HG02870 (cell line): ENCODE measurements around the gene ADAR.
A peak's percentile ranks its signal among the peaks of the same experiment; 100 is the strongest.
"Not testable (repeated sequence)": the region's sequence is repeated elsewhere in the genome, so short reads cannot be mapped to it uniquely, and the experiment has no call there.

ENCODE experiments used
- ATAC-seq: cut with Tn5 transposase; IDR thresholded peaks from one replicate; pipeline ENCODE4 v1.9.1; 2021; ENCODE audit warnings: mild to moderate bottlenecking, moderate library complexity; ENCODE audit not compliant: unreplicated experiment

Gene ADAR, protein sequence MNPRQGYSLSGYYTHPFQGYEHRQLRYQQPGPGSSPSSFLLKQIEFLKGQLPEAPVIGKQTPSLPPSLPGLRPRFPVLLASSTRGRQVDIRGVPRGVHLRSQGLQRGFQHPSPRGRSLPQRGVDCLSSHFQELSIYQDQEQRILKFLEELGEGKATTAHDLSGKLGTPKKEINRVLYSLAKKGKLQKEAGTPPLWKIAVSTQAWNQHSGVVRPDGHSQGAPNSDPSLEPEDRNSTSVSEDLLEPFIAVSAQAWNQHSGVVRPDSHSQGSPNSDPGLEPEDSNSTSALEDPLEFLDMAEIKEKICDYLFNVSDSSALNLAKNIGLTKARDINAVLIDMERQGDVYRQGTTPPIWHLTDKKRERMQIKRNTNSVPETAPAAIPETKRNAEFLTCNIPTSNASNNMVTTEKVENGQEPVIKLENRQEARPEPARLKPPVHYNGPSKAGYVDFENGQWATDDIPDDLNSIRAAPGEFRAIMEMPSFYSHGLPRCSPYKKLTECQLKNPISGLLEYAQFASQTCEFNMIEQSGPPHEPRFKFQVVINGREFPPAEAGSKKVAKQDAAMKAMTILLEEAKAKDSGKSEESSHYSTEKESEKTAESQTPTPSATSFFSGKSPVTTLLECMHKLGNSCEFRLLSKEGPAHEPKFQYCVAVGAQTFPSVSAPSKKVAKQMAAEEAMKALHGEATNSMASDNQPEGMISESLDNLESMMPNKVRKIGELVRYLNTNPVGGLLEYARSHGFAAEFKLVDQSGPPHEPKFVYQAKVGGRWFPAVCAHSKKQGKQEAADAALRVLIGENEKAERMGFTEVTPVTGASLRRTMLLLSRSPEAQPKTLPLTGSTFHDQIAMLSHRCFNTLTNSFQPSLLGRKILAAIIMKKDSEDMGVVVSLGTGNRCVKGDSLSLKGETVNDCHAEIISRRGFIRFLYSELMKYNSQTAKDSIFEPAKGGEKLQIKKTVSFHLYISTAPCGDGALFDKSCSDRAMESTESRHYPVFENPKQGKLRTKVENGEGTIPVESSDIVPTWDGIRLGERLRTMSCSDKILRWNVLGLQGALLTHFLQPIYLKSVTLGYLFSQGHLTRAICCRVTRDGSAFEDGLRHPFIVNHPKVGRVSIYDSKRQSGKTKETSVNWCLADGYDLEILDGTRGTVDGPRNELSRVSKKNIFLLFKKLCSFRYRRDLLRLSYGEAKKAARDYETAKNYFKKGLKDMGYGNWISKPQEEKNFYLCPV

DNA sequence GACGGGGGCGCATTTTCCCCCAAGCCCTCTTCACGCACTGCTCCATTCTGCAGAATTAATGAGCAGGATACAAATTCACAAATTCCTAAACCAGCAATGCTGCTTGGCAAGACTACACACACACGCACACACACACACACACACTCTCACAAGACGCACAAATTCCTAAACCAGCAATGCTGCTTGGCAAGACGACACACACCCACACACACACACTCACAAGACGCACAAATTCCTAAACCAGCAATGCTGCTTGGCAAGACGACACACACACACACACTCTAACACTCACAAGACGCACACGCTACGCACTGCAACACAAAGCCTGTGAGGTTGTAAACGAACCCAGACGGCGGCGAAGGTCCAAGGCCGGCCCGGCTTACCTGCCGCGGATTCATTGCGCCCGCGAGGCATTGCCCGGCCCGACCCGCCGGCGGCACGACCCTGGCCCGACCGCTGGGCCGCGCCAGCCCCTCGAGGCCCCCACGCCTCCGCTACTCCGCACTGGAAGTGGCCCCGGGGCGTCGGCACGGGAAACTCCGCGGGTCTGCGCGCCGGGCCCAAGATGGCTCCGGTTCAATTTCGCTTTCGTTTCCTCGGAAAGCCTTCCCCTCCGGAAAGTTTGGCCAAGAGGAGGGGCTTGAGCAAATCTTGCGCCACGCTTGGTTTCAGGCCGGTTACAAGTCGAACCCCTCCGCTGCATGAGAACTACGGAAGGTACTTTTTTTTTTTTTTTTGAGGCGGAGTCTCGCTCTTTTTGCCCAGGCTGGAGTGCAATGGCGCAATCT is at the start of gene ADAR:
ADAR (minus strand) TSS at position 578 of the 788 bp plus-strand sequence; CDS start at position 398, 180 bp downstream.
- ATAC-seq = peak; percentile 63

DNA sequence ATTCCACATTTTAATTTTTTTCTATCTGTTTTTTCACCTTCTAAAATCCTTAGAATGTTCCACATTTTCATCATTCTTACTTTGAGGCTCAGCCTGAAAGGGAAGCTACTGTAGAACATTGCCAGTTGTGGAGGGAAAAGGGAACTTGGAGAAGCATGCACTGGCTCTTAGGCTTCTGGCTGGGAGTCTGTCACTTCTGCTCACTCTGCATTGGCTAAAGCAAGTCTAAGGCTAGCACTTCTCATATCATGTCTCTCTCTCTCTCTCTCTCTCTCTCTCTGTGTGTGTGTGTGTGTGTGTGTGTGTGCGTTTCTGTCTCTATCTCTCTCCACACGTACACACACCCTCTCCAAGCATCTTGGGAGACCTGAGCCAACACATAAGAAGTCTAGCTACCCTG is 49.6 kb upstream of the ADAR start:
- ATAC-seq = no peak

DNA sequence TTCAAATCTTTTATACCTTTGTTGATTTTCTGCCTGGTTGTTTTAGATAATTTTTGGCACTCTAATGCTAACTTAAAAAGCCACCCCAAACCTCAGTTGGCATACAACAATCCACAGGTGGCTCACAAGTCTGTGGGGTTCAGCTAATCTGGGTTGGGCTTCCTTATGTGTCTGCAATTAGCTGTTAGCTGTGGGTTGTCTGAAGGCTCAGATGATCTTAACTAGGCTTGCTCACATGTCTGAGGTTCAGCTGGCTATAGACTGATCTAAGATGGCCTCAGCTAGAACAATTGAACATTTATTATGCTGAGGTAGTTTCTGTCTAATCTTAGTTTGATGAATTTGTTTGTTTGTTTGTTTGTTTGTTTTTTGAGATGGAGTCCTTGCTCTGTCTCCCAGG is 44.9 kb upstream of the ADAR start:
- no peak for ATAC-seq

DNA sequence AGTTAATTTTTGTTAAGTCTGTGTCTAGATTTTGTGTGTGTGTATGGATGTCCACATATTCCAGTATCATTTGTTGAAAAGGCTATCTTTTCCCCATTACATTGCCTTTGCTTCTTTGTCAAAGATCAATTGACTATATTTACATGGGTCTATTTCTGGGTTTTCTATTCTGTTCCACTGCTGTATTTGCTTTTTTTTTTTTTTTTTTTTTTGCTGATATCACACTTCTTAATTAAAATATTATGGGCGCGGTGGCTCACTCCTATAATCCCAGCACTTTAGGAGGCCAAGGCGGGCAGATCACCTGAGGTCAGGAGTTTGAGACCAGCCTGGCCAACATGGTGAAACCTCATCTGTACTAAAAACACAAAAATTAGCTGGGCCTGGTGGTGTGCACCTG is 36.7 kb upstream of the ADAR start:
- not testable (repeated sequence) for ATAC-seq

DNA sequence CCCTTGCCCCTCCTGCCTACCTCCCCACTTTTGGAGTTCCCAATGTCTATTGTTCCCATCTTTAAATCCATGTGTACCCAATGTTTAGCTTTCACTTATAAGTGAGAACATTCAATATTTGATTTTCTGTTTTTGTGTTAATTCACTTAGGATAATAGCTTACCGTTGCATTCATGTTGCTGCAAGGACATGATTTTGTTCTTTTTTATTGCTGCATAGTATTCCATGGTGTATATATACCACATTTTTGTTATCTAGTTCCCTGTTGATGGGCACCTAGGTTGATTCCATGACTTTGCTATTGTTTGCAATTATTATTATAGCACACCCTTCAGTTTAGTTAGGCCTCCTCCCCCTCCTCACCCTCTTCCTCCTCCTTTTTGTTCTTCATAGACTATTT is 33.5 kb upstream of the ADAR start:
- ATAC-seq = no peak

DNA sequence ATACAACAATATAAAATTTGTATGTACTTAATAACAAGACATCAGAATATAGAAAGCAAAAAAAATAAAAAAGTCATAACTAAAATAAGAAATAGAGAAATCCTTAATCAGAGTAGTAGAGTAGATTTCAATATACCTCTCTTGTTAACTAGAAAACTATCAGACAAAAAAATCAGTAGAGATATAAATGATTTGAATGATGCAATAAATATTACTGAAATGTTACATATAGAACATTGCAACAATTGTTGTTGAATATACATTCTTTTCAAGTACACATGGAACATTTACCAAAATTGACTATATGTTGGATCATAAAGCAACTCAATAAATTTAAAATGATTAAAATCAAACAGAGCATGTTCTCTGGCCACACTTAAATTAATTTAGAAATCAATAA is 31.9 kb upstream of the ADAR start:
- ATAC-seq = no peak

DNA sequence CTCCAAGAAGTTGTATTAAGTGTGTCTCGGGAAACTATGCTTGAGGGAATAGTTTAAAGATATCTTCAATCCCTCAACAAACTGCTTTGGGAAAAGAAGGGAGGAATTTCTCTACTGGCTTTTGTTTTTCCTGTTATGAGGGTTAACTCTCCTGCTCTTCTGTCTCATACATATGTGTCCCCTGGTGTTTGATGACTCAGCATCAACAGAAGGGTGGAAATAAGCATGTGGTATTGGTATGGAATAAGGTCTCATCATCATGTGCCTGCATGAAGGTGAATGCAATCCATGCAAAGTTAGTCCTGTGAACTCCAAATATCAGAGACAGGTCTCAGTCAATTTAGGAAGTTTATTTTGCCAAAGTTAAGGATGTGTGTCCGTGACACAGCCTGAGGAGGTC is 27.2 kb upstream of the ADAR start:
- ATAC-seq = no peak

DNA sequence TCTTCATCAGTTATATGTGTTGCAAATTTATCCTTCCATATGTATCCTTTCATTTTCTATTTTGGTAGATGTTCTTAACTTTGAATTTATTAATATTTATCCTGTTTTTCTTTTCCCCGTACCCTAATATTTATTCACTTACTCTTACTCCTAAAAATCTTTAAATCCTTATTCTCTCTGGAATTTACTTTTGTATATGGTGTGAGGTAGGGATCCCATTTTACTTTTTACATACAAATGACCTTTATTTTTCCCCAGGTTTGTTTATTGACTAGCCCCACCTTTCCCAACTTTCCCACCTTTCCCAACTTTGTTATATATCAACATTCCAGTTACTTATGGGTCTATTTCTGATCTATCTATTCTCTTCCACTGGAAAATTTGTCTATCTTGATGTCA is 21.7 kb upstream of the ADAR start:
- ATAC-seq = no peak

DNA sequence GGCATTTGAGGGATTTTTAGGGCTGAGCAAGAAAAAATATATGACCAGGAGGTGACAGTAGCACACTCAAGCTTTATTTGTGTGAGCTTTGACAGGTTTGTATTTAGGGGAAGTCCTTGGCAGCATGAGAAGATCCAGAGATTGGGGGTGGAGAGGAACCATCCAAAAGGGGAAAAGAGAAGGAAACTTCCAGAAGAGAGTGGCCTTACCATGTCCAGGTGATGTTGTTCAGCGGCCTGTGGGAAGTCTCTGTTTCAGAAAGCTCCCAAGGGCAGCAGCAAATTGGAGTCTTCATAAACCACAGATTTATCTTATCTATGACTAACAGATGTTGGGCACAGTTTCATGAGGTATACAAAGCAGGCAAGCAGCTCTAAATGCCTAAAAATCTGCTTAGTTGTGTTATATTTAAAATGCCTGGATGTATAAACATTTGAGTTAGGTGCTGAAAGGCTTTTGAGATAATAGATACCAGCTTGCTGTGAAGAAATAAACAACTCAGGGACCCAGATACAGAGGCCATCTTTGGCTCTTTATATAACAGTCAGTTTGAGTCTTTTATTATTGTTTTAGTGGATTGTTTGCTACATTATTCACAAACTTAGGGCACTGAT is 21.2 kb upstream of the ADAR start:
- ATAC-seq = no peak

DNA sequence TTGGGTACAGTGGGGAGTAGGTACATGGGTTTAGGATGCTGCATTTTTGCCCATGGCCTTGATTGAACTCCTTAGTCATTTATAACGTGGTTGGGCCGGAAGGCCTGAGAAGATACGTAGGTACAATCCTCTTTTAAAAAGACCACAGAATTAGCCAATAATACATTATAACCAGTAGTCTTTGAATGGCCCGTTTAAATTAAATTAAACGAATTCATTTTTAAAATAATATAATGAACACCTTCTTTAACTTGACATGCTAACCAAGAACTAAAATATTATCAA is 20.1 kb upstream of the ADAR start:
- no peak for ATAC-seq

DNA sequence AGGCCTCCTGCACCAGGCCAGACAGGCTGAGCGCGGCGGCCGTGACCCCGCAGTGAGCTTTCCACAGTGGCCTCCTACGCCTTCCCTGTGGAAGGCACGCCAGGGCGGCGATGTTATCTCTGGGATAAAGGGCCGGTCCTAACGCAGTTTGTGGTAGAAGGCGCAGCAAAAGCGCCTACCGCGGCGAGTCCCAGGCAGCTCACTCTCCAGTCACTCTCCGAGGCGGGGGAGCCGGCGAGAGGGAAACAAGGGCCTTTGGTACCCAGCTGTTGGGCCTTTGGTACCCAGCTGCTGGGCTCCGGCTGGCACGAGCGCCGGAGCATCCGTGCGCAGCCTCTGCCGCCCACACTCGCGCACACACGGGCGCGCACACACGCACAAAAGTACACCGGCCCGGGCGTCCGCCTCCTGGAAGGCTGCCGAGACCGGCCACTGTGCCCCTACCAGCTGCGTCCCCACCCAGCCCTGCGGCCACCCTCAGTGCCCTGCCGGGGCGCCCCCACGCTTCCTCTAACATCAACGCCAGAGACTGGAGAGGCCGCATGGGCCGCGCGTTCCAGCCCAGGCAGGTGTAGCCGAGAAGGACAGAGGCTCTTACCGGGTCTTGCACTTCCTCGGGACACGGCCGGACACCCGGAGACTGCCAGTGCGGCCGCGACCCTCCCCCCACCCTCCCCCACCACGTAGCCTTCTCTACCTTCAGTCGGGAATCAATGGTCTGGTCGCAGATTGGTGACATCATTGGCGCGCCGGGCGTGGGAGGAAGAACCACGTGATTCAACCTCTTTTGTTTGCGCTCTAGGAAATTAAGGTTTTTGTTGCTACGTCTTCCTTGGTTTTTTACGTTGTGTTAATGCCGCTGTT is 19.5 kb upstream of the ADAR start:
- ATAC-seq = no peak

DNA sequence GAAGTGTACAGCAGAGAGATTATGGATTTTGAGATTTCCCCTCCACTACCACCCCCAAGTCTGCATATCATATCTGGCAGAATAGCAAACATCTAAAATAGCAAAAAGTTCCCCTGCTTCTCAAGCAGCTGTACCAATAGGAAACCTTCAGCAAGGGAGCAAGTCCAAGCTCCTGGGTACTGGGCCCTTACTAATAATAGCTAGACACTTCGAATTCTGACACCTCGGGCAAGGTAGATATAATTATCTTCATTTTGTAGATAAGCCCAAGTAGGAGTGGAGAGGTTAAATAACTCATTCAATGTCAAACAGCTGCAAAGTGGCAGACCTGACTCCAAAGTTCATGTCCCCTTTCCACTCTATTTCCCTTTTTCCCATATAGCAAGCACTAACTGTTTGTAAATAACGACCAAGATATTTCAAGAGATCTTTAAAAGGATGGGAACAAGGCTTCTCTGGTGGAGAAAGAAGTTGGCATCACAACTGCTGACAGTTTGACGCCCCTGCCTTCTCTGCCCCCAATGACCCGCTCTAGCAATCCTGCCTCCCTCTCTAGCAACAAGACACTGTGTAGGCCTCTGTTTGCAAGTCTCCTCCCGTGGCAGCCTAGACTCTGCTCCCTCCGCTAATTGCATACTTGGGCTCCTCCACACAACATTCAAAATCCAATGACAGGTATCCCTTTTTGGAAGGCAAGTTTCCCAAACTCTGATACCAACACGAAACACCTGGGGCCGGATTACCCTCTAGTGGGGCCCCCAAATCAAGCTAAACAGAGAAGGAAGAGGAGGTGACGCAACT is 18.7 kb upstream of the ADAR start:
- ATAC-seq = no peak

DNA sequence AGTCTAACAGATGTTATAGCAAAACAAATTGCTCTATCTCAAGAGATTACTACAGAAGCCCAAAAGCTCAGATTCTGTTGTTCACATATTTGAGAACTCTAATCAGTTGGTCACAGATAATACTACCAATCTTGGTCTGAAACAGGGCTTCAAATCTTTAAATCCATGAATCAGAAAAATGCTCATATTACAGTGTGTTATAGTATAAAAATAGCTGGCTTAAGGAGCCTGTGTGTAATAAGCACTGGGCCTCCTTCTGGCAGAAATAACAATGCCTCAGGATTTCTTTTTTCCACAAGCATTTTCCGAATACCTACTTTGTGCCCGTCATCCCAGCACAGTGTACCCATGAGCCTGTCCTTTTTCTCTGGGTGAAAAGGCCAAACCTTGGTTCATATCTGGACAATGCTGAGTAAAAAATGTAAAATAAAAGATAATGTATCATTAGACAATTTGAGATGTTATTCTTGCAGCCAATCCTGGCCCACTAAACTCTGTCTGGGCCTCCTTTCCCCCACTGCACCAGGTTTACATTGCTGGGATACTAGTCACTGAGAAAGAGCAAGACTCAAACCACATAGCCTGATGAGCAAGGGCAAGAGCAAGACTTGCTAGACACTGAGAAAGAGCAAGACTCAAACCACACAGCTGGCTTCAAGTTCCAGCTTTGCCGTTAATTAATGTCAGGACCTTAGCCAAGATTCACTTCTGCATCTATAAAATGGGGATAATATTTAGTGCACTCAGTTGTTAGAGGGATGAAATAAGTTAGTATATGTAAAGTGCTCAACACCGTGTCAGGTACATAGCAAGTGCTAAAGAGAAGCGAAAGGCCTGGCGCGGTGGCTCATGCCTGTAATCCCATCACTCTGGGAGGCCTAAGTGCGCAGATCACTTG is 17.0 kb upstream of the ADAR start:
- no peak for ATAC-seq

DNA sequence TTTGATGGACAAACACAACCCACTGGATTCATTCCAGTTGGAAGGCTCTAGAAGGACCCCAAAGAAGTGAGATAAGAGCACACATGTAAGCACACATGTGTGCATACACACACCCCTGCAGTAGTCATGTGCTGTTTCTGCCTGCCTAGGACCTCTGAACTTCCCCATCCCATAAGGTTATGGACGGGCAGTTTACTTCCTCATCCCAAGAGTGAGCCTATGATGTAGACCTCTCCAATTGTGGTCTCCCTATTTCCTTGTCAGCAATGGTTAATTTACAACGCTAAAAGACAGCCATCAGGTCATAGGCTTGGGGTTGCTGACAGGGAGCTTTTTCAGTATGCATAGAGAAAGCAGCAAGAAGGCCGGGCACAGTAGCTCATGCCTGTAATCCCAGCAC is 15.4 kb upstream of the ADAR start:
- no peak for ATAC-seq

DNA sequence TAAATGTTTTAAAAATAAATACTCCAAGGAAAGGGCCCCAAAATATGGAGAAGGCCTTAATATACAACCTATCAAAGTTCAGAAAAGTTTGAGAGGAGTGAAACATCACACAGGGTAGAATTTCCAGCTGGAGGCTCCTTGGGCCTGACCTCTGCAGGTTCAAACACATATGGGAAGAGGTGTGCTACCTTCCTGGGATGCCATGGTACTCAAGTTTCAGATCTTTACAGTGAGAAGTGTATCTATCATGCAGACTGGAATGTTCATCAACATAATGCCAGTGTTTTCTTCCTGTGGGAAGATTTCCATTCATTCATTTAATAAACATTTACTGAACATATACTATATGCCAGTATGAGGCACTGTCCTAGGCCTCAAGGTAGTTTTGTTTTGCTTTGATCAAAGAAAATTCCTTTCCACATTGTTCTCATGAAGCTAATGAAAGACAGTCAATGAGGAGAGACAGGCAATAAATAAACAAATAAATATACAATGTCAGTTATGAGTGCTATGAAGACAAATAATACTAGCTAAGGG is 14.6 kb upstream of the ADAR start:
- no peak for ATAC-seq

DNA sequence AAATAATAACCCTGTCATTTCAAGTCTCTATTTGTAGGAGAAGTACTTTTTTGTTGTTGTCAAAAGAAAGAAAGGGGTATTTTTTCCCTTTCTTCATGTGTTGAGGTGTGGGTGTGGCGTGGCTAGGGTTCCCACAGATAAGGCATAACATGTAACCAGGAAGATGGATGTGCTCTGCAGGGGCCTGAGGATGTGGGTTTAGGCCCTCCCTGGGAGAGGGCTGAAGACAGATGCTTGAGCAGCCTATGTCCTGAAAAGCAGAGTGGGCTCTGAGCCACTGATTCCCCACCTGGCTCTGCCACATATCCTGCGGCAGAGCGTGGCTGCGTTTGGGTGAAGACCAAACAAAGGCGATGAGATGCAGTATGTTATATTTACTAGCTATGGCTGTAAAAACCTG is 13.9 kb upstream of the ADAR start:
- no peak for ATAC-seq

DNA sequence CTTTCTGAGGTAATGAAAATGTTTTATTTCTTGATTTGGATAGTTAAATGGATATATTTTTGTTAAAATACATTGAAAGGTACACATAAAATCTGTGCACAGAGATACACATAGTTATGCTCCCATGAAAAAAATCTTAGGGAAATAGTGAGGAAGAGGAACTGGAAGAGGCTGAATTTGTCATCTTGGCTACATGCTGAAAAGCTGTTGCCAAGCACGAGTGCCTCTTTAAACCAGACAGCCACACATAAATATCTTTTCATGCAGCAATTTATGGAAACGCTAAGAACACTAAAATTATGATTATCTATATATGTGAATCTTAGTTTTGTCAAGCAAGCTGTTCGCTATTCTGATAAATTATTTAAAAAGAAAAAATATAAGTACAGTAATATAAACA is 12.8 kb upstream of the ADAR start:
- ATAC-seq = no peak
